Ovary (tissue), 9 donors: Measurements from ENCODE around the gene TAX1BP3. TPM values are rescaled to one million over a fixed set of nuclear protein-coding genes. Genes with fewer than 3 reads are reported as not detected.

Experiments
- DNase-seq, 5 donors: peaks; one replicate each; pipeline ENCODE4 v3.0.0-alpha.2; 2019 to 2020
- H3K27ac ChIP-seq, 2 donors: fragments of 200-600 bp; one replicate each; pipeline versions ENCODE4 v1.5.1 to v1.8.0; 2019 to 2022
- H3K27me3 ChIP-seq: fragments of 200-600 bp; one replicate; pipeline ENCODE4 v1.8.0; 2022
- H3K36me3 ChIP-seq: fragments of 200-600 bp; sonication (generic); one replicate; pipeline ENCODE4 v1.5.1; 2019
- H3K4me1 ChIP-seq: one replicate; pipeline ENCODE4 v1.8.1; 2013; ENCODE audit warnings: mild to moderate bottlenecking, moderate library complexity; ENCODE audit not compliant: insufficient read depth
- H3K4me3 ChIP-seq: fragments of 200-600 bp; sonication (generic); one replicate; pipeline ENCODE4 v1.5.1; 2017
- H3K9me3 ChIP-seq, 2 donors: fragments of 200-600 bp in 1 of 2; sonication (generic) in 1 of 2; one replicate each; pipeline versions ENCODE4 v1.5.1 to v1.8.1; 2013 to 2019; ENCODE audit warnings: mild to moderate bottlenecking in 1 of 2, moderate library complexity in 1 of 2
- EP300 ChIP-seq: sonication (generic); formaldehyde crosslinking; IDR thresholded peaks from one replicate; pipeline ENCODE4 v1.6.1; 2017; ENCODE audit warnings: antibody characterized with exemption
- POLR2A ChIP-seq: fragments of 450-650 bp; IDR thresholded peaks from one replicate; pipeline ENCODE4 v1.6.1; 2017; ENCODE audit warnings: antibody characterized with exemption, mild to moderate bottlenecking, moderate library complexity
- WGBS, 3 donors: extraction: QIAGEN DNeasy Blood & Tissue Kit in 1 of 3; methylation state at CpG; one replicate each; pipeline versions ENCODE4 v1.1.5 to v1.1.7; 2013 to 2017; 5-methylcytosine and 5-hydroxymethylcytosine counted together
- intact Hi-C, 4 donors: fragments of 100-400 bp; cut with DNase I; formaldehyde crosslinking; loops; one replicate each; pipeline versions ENCODE4 v1.11.0 to v1.15.1; 2022 to 2023
- polyA plus RNA-seq, 2 donors: library from polyadenylated mRNA; stranded (reverse); fragments of 200-250 nt in 1 of 2; fragments of 350-450 nt in 1 of 2; fragmentation: Illumina TruSeq in 1 of 2; extraction: RNeasy Lipid Tissue Mini Kit (QIAGEN cat#74804) in 1 of 2; gene quantifications; one replicate each; pipeline ENCODE4 v1.2.3, GENCODE V29; 2013 to 2014
- total RNA-seq, 7 donors: library from RNA; depleted of rRNA in 2 of 7; stranded (reverse); fragments of >200 nt in 2 of 7; fragmentation: NEBNext Ultra II Directional in 3 of 7; extraction: Animal tissue kit (Norgen Biotek cat#: 25700) in 3 of 7; gene quantifications; one replicate each; pipeline versions ENCODE4 v1.1.0 to v1.2.4, GENCODE V29; 2016 to 2023
- TF ChIP-seq, protein P1 (sequence below), 3 donors: fragments of 450-650 bp in 2 of 3; fragments of 200-600 bp in 1 of 3; IDR thresholded peaks; one replicate each; pipeline versions ENCODE4 v1.5.1 to v1.8.0; 2016 to 2022; ENCODE audit warnings: antibody characterized with exemption in 3 of 3, mild to moderate bottlenecking in 1 of 3
- donor health status: DM: no; HTN: no; CAD: no; lungs with moderate emphysema.
- donor health status: DM: no; HTN: no; CAD: no.
- donor health status: Bipolar disorder and iron deficiency.
- donor health status: DM: yes; HTN: yes; CAD: no.
- donor health status: DM: no; HTN: no; CAD: no.
- donor health status: DM: yes; HTN: yes; CAD: no.

Gene TAX1BP3
- total and polyA plus RNA-seq, 9 donors = 48.7 to 166 (median 125) TPM

DNA sequence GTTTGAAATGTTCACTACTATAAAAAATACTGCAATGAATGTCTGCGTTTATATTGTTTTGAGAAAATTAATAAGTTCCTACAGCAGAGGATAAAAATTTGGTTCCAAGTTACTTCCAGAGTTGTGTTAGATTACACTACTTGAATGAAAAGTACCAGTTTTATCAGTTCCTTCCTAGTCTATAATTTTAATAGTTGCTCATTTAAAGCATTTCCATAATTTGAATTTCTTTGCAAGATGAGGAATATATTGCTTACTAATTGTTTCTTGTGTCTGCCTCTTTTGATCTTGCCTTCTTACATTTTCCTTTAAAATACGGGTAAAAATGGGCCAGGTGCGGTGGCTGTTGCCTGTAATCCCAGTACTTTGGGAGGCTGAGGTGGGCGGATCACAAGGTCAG is 4.2 kb upstream of the TAX1BP3 start:
- 85 to 93% (median 88%) methylated on average over 4 of the region's 4 CpGs for WGBS, 3 donors
- no peaks in the 10 kb centered on the region for H3K9me3 ChIP-seq
- no peak for DNase-seq

GRCh38 chr17:3669548-3669947 is 1.2 kb upstream of the TAX1BP3 start:
- no peaks in the 10 kb centered on the region for H3K9me3 ChIP-seq
- TF ChIP-seq POLR2A (no peak), EP300 (no peak)
- TF ChIP-seq, protein P1, sequence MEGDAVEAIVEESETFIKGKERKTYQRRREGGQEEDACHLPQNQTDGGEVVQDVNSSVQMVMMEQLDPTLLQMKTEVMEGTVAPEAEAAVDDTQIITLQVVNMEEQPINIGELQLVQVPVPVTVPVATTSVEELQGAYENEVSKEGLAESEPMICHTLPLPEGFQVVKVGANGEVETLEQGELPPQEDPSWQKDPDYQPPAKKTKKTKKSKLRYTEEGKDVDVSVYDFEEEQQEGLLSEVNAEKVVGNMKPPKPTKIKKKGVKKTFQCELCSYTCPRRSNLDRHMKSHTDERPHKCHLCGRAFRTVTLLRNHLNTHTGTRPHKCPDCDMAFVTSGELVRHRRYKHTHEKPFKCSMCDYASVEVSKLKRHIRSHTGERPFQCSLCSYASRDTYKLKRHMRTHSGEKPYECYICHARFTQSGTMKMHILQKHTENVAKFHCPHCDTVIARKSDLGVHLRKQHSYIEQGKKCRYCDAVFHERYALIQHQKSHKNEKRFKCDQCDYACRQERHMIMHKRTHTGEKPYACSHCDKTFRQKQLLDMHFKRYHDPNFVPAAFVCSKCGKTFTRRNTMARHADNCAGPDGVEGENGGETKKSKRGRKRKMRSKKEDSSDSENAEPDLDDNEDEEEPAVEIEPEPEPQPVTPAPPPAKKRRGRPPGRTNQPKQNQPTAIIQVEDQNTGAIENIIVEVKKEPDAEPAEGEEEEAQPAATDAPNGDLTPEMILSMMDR (IDR thresholded peaks at IDR 0.05) = no peak
- no peaks in the 10 kb centered on the region for H3K27me3 ChIP-seq
- H3K4me3 ChIP-seq = peak overlapping the region; percentile 88
- DNase-seq = no peak
- intact Hi-C loops = loop anchor here in 1 of 4 donors (10.0 kb wide), 1 partner anchor 135 kb away; no protein-coding TSS in a partner anchor
- H3K4me1 ChIP-seq = peaks cover 19% of the 10 kb centered on the region
- no peaks in the 10 kb centered on the region for H3K36me3 ChIP-seq
- H3K27ac ChIP-seq = no peak overlapping the region
- 36 to 39% (median 38%) methylated on average over 12 of the region's 12 CpGs for WGBS, 3 donors

More for the DNA sequence above, 4.2 kb upstream of the TAX1BP3 start:
- Histone ChIP-seq H3K36me3 (no peaks in the 10 kb centered on the region), H3K27me3 (no peaks in the 10 kb centered on the region), H3K4me1 (peaks cover 3% of the 10 kb centered on the region), H3K4me3 (no peak overlapping the region), H3K27ac (no peak overlapping the region)
- intact Hi-C loops = no loop called here
- TF ChIP-seq, protein P1 (IDR thresholded peaks at IDR 0.05) = no peak
- TF ChIP-seq POLR2A (no peak), EP300 (no peak)

GRCh38 chr17:3669085-3669347 is 638 bp upstream of the TAX1BP3 start:
- WGBS, 3 donors = 0 to 1% (median 0%) methylated on average over 16 to 32 of the region's 32 CpGs
- no peaks in the 10 kb centered on the region for H3K36me3 ChIP-seq

GRCh38 chr17:3667366-3668278 is 756 bp downstream of the TAX1BP3 start:
- WGBS, 3 donors = 1 to 2% (median 1%) methylated on average over 26 to 39 of the region's 39 CpGs
- Histone ChIP-seq H3K36me3 (no peaks in the 10 kb centered on the region), H3K27me3 (no peaks in the 10 kb centered on the region), H3K27ac (peak overlapping the region; percentile 89 to 93), H3K4me3 (peak overlapping the region; percentile 88), H3K4me1 (peaks cover 19% of the 10 kb centered on the region), H3K9me3 (no peaks in the 10 kb centered on the region)
- peak; percentile 9 for TF ChIP-seq POLR2A
- TF ChIP-seq, protein P1 (IDR thresholded peaks at IDR 0.05) = no peak
- TF ChIP-seq EP300 = no peak
- peak; percentile 87 to 93 (median 93) for DNase-seq
- intact Hi-C loops = loop anchor here in 1 of 4 donors (10.0 kb wide), 1 partner anchor 133 kb away; no protein-coding TSS in a partner anchor

More at GRCh38 chr17:3669085-3669347, 638 bp upstream of the TAX1BP3 start:
- Histone ChIP-seq H3K27ac (peak overlapping the region; percentile 68 to 93), H3K9me3 (no peaks in the 10 kb centered on the region), H3K4me1 (peaks cover 19% of the 10 kb centered on the region), H3K27me3 (no peaks in the 10 kb centered on the region), H3K4me3 (peak overlapping the region; percentile 88)
- intact Hi-C loops = loop anchor here in 1 of 4 donors (10.0 kb wide), 1 partner anchor 134 kb away; no protein-coding TSS in a partner anchor
- no peak for DNase-seq
- TF ChIP-seq POLR2A (no peak), EP300 (no peak)
- TF ChIP-seq, protein P1 (IDR thresholded peaks at IDR 0.05) = no peak
